ENCODE data around the gene KRT9. TPM values are rescaled to one million over a fixed set of nuclear protein-coding genes. Genes with fewer than 3 reads are reported as not detected.

KRT9 gene
- total and polyA plus RNA-seq, 2 donors (not counting 3 experiments of a cell fraction or from before 2014, with no cell fraction given), result not detected

DNA sequence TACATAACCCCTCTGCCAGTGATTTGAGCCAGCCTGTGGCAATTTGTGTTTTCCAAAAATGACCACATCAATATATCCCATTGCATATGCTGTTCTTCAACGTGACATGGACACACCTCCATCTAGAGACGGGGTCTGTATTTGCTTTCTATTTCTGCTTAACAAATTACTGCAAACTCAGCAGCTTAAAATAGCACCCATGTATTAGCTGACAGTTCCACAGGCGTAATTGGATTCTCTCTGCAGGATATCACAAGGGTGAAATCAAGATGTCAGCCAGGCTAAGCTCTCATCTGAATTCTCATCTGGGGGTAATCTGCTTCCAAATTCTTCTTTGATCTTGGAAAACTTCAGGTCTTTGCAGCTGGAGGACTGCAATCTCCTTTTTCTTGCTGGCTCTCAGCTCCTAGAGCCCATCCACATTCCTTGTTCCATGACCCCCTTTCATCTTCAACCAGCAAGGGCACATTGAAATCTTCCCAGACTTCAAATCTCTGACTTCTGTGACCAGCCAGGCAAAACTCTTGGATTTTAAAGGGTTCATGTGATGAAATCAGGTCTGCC lies 8.2 kb downstream of the KRT9 start:
- H4K20me1 ChIP-seq (replicated peaks; ENCODE audit: control insufficient read depth, extremely low read depth, insufficient read depth, low read length), result no peaks in the 10 kb centered on the region
- no peaks in the 10 kb centered on the region for H3K9me3 ChIP-seq (replicated peaks; ENCODE audit: control insufficient read depth, insufficient read depth, low read length)
- no peak overlapping the region for H3K4me3 ChIP-seq (replicated peaks in 1 of 3; ENCODE audit: insufficient read depth in 1 of 3, low read depth in 1 of 3, low read length in 3 of 3)
- POLR2A ChIA-PET, result interaction anchor here (0.6 kb wide), 1 partner anchor 42 kb away, joined by 3 read pairs; no protein-coding TSS in a partner anchor
- no peaks in the 10 kb centered on the region for H3K79me2 ChIP-seq (ENCODE audit: control insufficient read depth, insufficient read depth, low read length)
- BruUV-seq (replicated peaks), result no TSS peak
- intact Hi-C loops (cut with micrococcal nuclease) (no loop called here), dilution Hi-C loops (cut with MboI; ENCODE audit: extremely low pct_ligation_motif_present, low sequenced_read_pairs) (no loop called here)
- no peak overlapping the region for H3K4me2 ChIP-seq (ENCODE audit: insufficient read depth, low read length)
- no peak overlapping the region for H2AFZ ChIP-seq (ENCODE audit: low read depth, low read length)
- H3K27ac ChIP-seq (ENCODE audit: insufficient read depth, low read depth, low read length), result no peak overlapping the region
- H3K9ac ChIP-seq (replicated peaks; ENCODE audit: extremely low read depth, insufficient read depth, low read length), result no peak overlapping the region
- H3K36me3 ChIP-seq (ENCODE audit: control insufficient read depth in 2 of 2, extremely low read depth in 1 of 2, insufficient read depth in 2 of 2, low read length in 2 of 2), result no peaks in the 10 kb centered on the region
- FAIRE-seq (no peak), DNase-seq (ENCODE audit: low read depth, low spot score) (no peak)
- no peaks in the 10 kb centered on the region for H3K9me1 ChIP-seq (replicated peaks; ENCODE audit: control insufficient read depth, extremely low read depth, insufficient read depth, low read length)
- H3K4me1 ChIP-seq (ENCODE audit: control insufficient read depth, extremely low read depth, insufficient read depth, low read length), result no peaks in the 10 kb centered on the region
- peaks cover 26 to 35% of the 10 kb centered on the region in 2 experiments for H3K27me3 ChIP-seq (ENCODE audit: control insufficient read depth in 2 of 2, insufficient read depth in 2 of 2, low read length in 2 of 2)
- TF ChIP-seq EZH2 (IDR thresholded peaks at IDR 0.05; ENCODE audit: borderline replicate concordance, low read depth, low read length, severe bottlenecking) (no peak), FOS (IDR thresholded peaks at IDR 0.05; ENCODE audit: borderline replicate concordance, insufficient read depth, low read length) (no peak), JUN (IDR thresholded peaks at IDR 0.05; ENCODE audit: borderline replicate concordance, insufficient read depth, insufficient read length, low read depth) (no peak), GATA2 (IDR thresholded peaks at IDR 0.05; ENCODE audit: insufficient read depth, insufficient read length, low read depth, low read length) (no peak)
- CTCF ChIA-PET, result interaction anchor here (1.1 to 2.1 kb wide), 3 partner anchors 13 to 99 kb away, joined by 3 to 6 read pairs (median 3); no protein-coding TSS in a partner anchor

DNA sequence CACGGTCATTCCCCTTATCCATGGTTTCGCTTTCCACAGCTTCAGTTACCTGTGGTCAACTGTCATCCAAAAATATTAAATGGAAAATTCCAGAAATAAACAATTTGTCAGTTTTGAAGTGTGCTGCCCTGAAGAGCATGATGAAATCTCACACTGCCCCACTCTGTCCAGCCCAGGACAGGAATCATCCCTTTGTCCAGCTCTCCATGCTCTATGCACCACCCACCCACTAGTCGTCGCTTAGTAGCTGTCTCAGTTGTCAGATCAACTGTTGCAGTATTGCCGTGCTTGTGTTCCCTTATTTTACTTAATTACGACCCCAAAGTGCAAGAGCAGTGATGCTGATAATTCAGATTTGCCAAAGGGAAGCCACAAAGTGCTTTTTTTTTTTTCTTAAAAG lies 10.3 kb downstream of the KRT9 start:
- BruUV-seq (replicated peaks), result no TSS peak
- POLR2A ChIA-PET, result no interaction called here
- H3K4me1 ChIP-seq (ENCODE audit: control insufficient read depth, extremely low read depth, insufficient read depth, low read length), result no peaks in the 10 kb centered on the region
- CTCF ChIA-PET, result interaction anchor here (0.6 to 1.6 kb wide), 3 partner anchors 9 to 104 kb away, joined by 3 to 4 read pairs (median 4); no protein-coding TSS in a partner anchor
- dilution Hi-C loops (cut with MboI; ENCODE audit: extremely low pct_ligation_motif_present, low sequenced_read_pairs), result no loop called here
- no peak overlapping the region for H2AFZ ChIP-seq (ENCODE audit: low read depth, low read length)
- no peaks in the 10 kb centered on the region for H3K36me3 ChIP-seq (ENCODE audit: control insufficient read depth in 2 of 2, extremely low read depth in 1 of 2, insufficient read depth in 2 of 2, low read length in 2 of 2)
- no peaks in the 10 kb centered on the region for H3K9me3 ChIP-seq (replicated peaks; ENCODE audit: control insufficient read depth, insufficient read depth, low read length)
- no peak overlapping the region for H3K27ac ChIP-seq (ENCODE audit: insufficient read depth, low read depth, low read length)
- no peak for TF ChIP-seq MYC (IDR thresholded peaks at IDR 0.05; ENCODE audit: low read depth, low read length)
- no peak for TF ChIP-seq JUN (IDR thresholded peaks at IDR 0.05; ENCODE audit: borderline replicate concordance, insufficient read depth, insufficient read length, low read depth)
- TF ChIP-seq, protein P1, sequence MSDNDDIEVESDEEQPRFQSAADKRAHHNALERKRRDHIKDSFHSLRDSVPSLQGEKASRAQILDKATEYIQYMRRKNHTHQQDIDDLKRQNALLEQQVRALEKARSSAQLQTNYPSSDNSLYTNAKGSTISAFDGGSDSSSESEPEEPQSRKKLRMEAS (IDR thresholded peaks at IDR 0.05; ENCODE audit: insufficient read depth, insufficient read length), result no peak
- TF ChIP-seq, protein P2, sequence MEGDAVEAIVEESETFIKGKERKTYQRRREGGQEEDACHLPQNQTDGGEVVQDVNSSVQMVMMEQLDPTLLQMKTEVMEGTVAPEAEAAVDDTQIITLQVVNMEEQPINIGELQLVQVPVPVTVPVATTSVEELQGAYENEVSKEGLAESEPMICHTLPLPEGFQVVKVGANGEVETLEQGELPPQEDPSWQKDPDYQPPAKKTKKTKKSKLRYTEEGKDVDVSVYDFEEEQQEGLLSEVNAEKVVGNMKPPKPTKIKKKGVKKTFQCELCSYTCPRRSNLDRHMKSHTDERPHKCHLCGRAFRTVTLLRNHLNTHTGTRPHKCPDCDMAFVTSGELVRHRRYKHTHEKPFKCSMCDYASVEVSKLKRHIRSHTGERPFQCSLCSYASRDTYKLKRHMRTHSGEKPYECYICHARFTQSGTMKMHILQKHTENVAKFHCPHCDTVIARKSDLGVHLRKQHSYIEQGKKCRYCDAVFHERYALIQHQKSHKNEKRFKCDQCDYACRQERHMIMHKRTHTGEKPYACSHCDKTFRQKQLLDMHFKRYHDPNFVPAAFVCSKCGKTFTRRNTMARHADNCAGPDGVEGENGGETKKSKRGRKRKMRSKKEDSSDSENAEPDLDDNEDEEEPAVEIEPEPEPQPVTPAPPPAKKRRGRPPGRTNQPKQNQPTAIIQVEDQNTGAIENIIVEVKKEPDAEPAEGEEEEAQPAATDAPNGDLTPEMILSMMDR (IDR thresholded peaks at IDR 0.05; ENCODE audit: extremely low read depth in 1 of 2, insufficient read depth in 1 of 2, low read depth in 1 of 2, low read length in 2 of 2), result no peak
- TF ChIP-seq POLR2A (IDR thresholded peaks at IDR 0.05; ENCODE audit: low read depth, low read length), result no peak
- no peak for TF ChIP-seq GATA2 (IDR thresholded peaks at IDR 0.05; ENCODE audit: insufficient read depth, insufficient read length, low read depth, low read length)
- TF ChIP-seq POLR2AphosphoS5 (IDR thresholded peaks at IDR 0.05; ENCODE audit: insufficient read depth, low read depth, low read length), result no peak
- no peak for TF ChIP-seq EZH2 (IDR thresholded peaks at IDR 0.05; ENCODE audit: borderline replicate concordance, low read depth, low read length, severe bottlenecking)
- TF ChIP-seq FOS (IDR thresholded peaks at IDR 0.05; ENCODE audit: borderline replicate concordance, insufficient read depth, low read length), result no peak
- no peak overlapping the region for H3K4me2 ChIP-seq (ENCODE audit: insufficient read depth, low read length)
- H3K27me3 ChIP-seq (ENCODE audit: control insufficient read depth in 2 of 2, insufficient read depth in 2 of 2, low read length in 2 of 2), result peaks cover 27 to 40% of the 10 kb centered on the region in 2 experiments
- no peaks in the 10 kb centered on the region for H3K9me1 ChIP-seq (replicated peaks; ENCODE audit: control insufficient read depth, extremely low read depth, insufficient read depth, low read length)
- no peaks in the 10 kb centered on the region for H3K79me2 ChIP-seq (ENCODE audit: control insufficient read depth, insufficient read depth, low read length)
- intact Hi-C loops (cut with micrococcal nuclease), result no loop called here
- FAIRE-seq (no peak), DNase-seq (ENCODE audit: low read depth, low spot score) (no peak)
- no peaks in the 10 kb centered on the region for H4K20me1 ChIP-seq (replicated peaks; ENCODE audit: control insufficient read depth, extremely low read depth, insufficient read depth, low read length)
- no peak overlapping the region for H3K4me3 ChIP-seq (replicated peaks in 1 of 3; ENCODE audit: insufficient read depth in 1 of 3, low read depth in 1 of 3, low read length in 3 of 3)
- H3K9ac ChIP-seq (replicated peaks; ENCODE audit: extremely low read depth, insufficient read depth, low read length), result no peak overlapping the region

Measured in endothelial cell of umbilical vein (primary cell).